GM20000 (cell line): ENCODE measurements around the gene MBLAC2.

ENCODE experiments used
- DNase-seq: peaks from one replicate; pipeline ENCODE4 v3.0.0; 2012; ENCODE audit warnings: low spot score
- TF ChIP-seq, protein P1 (sequence below): IDR thresholded peaks from 2 replicates; pipeline ENCODE4 v1.5.1; 2012; ENCODE audit warnings: mild to moderate bottlenecking, control low read depth; ENCODE audit errors: extremely low read depth, missing control alignments

Gene MBLAC2

DNA sequence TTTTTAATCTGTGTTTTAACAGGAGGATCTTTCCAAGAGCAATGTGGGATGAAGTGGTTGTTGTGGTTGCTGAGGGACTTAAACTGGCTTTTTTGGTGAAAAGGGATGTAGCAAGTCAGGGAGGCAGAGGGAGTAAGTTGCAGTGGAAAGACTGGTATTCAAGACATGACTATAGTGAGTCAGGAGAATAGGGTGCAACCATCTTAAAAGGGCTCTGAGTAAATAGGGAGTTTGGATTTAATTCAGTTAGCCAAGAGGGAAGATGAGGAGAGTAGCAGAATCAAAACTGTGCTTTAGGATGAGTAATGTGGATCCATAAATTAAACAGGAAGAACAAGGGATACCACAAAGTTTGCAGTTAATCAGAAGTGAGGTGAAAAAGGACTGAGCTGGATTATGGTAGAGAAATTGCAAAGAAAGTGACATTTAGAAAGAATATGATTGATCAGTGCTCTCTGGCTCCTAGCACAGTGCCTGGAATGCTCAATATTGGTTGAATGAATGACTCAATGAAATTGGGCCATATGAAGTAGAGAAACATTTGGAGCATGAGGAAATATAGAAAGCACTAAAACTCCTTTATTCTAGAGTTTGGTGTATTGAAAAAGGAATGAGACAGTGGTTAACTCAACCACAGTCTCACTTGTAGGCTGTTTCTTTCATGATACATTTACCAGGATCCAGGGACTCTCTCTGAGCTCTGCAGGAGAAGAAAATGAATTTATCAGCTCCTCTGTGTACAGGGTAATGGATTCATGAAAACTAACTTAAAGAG lies 5.2 kb upstream of the MBLAC2 start:
- no peak for DNase-seq

GRCh38 chr5:90477621-90478215 lies 3.1 kb upstream of the MBLAC2 start:
- TF ChIP-seq, protein P1, sequence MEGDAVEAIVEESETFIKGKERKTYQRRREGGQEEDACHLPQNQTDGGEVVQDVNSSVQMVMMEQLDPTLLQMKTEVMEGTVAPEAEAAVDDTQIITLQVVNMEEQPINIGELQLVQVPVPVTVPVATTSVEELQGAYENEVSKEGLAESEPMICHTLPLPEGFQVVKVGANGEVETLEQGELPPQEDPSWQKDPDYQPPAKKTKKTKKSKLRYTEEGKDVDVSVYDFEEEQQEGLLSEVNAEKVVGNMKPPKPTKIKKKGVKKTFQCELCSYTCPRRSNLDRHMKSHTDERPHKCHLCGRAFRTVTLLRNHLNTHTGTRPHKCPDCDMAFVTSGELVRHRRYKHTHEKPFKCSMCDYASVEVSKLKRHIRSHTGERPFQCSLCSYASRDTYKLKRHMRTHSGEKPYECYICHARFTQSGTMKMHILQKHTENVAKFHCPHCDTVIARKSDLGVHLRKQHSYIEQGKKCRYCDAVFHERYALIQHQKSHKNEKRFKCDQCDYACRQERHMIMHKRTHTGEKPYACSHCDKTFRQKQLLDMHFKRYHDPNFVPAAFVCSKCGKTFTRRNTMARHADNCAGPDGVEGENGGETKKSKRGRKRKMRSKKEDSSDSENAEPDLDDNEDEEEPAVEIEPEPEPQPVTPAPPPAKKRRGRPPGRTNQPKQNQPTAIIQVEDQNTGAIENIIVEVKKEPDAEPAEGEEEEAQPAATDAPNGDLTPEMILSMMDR: no peak
- DNase-seq: no peak

More for the DNA sequence above, 5.2 kb upstream of the MBLAC2 start:
- TF ChIP-seq, protein P1: no peak

GRCh38 chr5:90477073-90477472 lies 2.5 kb upstream of the MBLAC2 start:
- DNase-seq: no peak
- TF ChIP-seq, protein P1: no peak

DNA sequence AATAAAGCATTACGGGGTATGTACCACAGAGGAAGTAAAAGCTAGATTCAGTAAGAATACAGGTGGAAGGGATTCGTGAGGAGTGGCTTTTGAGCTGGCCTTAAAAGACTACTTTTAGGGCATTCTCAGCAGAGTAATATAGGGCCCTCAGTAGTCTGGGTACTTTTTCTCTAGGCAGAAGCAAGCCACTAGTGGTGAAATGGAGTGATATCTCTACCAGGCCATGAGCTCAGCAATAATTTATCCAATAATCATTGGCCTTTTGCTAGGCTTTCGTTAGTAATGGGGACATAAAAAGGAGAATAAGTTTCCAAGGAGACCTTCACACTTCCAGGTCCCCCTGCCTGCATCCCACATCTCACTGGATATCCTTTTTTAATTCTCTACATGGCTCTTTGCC lies 1.8 kb upstream of the MBLAC2 start:
- TF ChIP-seq, protein P1: no peak
- DNase-seq: no peak

GRCh38 chr5:90475436-90475980 lies 937 bp upstream of the MBLAC2 start:
- no peak for DNase-seq
- TF ChIP-seq, protein P1: no peak

- peak; percentile 25 for DNase-seq
- TF ChIP-seq, protein P1: no peak
Observed at GRCh38 chr5:90473396-90474234, 956 bp downstream of the MBLAC2 start.
